Renal cortex interstitium (tissue), 11 donors: Measurements from ENCODE around the gene SLC24A3. TPM values are rescaled to one million over a fixed set of nuclear protein-coding genes. Genes with fewer than 3 reads are reported as not detected.

Source experiments
- DNase-seq, 11 donors: peaks; one replicate each; pipeline ENCODE4 v3.0.0-alpha.2; 2013; ENCODE audit warnings: low read depth in 9 of 11, low spot score in 4 of 11; ENCODE audit errors: extremely low read depth in 1 of 11
- polyA plus RNA-seq, 3 donors: library from polyadenylated mRNA; unstranded; fragments of 120-200 nt; gene quantifications; one replicate each; pipeline ENCODE4 v1.2.1, GENCODE V29; 2013; ENCODE audit not compliant: insufficient read length in 3 of 3

Gene SLC24A3
- polyA plus RNA-seq, 3 donors: 3.5 to 5.4 (median 4.8) TPM

DNA sequence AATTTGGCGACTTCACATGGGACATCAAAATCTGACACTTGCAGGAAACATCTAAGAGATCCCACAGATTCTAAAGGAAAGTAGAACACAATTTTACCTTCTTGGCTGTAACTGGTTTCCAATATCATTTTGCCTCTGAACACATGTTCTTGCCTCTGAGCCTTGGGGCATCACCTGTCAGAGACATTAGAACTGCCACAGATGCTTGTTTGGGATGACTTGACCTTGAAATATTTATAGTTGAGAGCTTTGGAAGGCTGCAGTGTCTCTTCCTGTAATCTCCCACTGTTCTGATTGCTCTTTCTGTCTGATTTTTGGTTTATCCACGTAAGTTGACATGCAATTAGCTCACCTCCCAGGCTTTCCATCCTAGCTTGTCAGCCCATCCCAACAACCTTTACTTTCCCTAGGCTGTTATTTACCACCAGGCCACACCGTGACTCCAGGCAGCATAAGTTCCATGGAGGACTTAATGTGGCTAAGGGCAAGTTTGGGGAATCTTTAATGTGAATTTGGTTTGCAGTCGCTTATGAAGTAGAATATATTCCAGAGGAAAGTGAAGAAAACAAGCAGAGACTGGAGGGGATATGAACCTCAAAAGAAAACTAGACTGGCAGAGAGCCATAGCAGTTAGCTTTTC lies 289.2 kb downstream of the SLC24A3 start:
- DNase-seq: no peak

DNA sequence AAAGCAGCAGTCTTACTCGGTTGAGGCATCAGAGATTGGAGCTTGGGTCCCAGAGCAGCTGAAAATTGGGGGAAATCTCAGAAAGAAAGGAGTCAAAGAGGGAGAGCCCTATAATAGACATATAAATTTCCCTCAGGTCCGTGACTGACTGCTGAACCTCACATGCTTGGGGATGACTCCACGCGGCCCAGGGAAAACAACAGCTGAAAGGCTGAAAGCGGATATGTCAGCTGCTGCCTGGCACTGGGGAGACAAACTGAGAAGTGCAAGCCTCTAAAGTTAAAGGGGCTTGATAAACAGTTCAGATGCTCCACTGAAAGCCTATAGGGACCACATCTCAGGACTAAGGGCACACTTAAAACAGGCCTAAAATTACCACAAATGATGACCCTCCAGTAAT lies 289.7 kb downstream of the SLC24A3 start:
- no peak for DNase-seq

DNA sequence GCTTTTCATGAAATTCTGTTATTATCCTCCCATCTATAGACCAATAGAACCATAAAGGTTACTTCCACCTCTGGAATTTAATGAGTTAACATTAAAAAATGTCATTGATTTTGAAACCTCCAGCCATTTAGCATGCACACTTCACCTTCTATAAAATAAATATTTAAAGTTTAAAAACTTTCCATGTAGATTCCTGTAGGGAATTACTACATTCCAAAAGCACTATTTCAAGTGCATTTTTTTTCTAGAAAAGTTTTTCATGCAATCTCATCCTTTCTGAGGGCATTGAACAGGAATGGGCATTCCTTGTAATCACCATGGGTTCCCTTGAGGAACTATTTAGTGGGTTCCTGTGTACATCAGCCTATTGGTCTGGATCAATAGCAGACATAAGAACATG lies 291.8 kb downstream of the SLC24A3 start:
- DNase-seq: no peak

DNA sequence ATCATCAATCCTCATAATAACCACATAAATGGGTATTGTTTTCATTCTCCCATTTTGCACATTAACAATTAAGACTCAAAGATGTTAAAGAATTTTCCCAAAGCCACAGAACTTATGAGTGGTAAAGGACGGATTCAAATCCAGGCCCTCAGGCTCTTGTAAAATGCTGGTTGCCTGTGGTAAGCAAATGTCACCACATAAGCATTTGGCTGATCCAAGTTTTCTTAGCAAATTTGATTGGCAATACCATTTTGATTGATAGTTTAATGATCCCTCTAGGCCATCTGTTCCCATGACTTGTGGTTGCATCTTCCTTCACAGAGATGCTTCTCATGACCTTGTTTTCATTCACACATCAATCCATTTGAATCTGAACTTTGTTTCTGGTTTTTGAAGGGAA lies 293.6 kb downstream of the SLC24A3 start:
- no peak for DNase-seq

DNA sequence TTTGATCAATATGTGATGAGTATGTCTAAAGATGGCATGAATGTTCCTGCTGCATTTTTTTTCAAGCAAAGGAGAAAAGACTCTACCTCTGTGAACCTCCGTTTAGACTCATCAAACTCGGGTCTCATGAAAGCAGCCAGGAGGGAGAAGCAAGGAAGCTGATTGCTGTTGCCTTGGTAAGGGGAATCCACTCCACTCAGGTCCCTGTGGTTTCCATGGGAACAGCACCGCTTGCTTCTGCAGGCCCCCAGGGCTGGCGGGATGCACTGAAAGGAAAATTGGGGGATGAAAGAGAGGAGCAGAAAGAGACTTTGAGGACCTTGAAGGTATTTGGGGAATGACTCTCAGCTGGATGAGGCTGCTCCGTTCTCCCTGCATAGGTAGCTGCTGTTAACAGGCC lies 296.0 kb downstream of the SLC24A3 start:
- DNase-seq: no peak

DNA sequence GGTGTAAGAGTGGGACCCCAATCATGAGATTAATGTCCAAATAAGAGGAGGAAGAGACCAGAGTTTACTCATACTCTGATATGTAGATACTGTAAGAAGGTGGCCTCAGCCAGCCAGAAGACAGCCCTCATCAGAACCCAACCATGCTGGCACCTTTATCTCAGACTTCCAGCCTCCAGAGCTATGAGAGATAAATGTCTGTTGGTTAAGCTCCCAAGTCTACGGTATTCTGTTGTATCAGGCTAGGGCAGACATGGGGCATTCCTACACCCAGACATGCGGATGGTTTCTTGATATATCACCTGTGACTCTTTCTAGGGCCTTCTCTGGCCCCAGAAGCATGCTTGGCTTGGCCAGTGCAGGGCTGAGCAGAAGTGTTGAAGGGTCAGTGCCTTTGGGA lies 298.2 kb downstream of the SLC24A3 start:
- no peak for DNase-seq

DNA sequence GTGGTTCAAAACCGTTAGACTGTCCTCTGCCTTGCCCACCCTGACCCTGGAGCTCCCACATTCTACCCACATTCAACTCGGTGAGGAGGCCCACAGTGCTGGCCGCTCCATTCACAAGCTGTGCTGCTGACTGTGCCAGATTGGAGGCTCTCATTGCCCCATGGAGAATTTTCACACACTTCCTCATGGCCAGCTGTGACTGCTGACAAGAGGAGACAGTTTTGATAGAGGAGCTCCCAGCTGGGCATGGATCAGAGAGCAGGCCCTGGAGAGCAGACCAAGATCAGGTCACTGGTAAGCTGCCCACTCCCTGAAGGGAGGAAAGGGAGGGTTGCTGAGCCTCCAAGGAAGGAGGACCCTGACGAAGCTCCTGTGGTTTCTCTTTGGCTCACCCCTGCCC lies 299.5 kb downstream of the SLC24A3 start:
- no peak for DNase-seq

DNA sequence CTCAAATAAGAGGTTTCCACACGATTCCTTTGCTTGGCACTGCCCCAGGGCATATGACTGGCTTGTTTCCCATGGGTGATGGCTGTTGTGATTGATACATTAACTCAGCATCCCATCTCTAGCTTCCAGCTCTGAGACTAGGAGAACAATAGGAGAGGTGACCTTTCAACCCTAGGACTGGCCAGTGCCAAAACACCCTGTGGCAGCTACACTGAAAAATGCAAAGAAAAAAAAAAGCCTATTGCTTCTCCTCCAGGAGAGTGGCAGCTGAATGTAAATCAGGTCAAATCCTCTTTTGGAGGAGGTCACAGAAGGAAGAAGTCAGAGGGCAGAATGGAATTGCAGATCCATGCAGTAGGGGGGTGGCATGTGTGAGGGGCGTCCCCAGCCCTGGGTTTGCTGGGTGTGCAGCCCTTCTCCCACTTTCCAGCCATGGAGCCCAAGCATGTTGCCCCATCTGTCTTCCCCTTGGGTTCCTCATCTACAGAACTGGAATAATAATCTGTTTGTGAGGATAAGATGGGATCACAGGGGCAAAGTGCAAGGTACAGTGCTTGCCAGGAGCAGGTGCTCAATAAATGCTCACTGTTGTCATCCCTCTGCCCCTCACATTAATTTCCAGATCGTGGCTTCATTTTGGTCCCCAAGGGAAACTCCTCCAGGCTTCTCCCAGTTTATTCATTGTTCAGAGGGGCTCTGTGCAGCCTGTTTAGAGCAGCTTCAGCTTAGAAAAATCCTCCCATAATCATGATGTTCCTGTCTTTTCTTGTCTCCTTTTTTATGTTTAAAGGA lies 300.6 kb downstream of the SLC24A3 start:
- DNase-seq: no peak

DNA sequence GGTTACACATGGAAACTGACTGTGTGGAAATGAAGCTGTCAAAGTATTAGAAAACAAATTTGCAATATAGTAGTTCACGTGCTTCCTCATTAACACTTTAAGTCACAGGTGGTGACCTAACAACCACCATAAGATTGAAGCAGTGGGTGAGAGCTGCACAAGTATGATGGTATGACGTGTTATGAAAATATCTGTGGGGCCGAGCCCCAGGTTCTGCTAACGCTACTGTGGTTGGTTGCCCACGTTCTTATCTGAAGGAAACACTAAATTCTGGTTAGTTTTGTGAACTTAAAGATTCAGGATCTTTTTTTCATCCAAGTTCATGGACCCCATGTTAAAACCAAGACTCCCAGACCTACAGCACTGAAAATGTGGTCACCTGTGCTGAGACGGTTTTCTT lies 302.6 kb downstream of the SLC24A3 start:
- DNase-seq: no peak

DNA sequence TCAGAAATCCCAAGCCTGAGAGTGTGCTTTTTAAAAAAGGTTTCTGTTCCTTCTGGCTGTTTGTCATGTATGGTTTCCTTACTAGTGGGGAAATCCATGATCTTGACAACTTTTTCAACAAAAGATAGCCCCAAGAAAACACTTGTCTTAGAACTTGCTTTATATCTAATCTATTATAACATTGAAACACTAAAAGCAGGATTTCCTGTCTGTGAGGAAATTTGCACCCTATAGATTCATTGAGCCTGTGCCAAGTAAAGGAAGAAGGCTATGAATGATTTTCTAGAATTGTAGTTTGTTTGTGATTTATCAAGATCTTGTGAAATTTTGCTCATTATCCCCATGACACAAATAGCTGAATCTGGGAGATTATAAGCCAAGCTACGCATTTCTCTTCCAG lies 307.0 kb downstream of the SLC24A3 start:
- DNase-seq: no peak

DNA sequence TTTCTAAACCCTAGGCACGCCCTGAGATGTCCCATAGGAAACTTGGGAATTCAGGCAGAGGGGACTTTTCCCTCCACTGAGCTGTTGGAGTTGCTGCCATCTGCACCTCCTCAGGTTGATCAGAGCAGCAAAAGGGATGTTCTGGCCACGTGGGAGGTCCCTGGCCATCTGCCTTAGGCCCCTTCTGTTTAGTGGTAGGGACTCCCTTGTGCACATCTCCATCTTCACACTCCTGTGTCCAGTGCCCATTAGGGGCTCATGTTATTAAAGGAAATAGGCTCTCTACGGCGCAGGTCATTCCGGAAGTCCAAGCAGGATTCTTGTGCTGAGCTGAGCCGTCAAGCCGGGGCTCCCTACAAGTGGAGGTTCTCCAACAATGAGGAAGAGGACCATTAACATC lies 307.8 kb downstream of the SLC24A3 start:
- no peak for DNase-seq

DNA sequence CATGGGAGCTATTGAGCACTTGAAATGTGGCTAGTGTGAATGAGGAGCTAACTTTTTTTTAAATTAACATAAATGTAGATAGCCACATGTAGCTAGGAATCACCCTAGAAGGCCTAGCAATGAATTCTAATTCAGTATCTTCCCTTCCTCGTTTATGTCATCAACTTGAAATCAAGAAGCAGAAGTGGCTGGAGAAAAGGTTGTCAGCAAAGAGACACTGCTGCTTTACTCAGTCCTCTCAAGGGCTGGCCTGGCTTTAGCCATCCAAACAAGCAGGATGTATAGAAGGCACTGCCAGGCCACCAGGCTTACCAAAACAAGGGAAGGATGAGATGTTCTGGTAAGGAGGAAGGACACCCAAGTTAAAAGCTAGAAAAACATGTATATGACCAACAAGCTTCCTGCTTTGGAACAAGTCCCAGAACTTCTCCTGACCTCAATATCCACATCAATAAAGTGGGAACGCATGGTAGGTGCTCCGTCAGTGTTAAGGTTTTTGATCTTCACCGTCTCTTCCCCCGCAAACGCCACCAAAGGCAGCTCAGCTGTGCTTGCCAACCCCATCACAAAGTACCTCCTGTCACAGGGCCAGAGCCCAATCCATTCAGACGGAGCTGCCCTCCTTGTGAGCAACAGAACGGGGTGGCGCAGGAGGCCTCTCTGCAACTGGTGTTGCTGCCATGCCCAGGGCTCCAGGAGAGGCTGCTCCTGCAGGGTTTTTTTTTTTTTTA lies 309.8 kb downstream of the SLC24A3 start:
- no peak for DNase-seq

DNA sequence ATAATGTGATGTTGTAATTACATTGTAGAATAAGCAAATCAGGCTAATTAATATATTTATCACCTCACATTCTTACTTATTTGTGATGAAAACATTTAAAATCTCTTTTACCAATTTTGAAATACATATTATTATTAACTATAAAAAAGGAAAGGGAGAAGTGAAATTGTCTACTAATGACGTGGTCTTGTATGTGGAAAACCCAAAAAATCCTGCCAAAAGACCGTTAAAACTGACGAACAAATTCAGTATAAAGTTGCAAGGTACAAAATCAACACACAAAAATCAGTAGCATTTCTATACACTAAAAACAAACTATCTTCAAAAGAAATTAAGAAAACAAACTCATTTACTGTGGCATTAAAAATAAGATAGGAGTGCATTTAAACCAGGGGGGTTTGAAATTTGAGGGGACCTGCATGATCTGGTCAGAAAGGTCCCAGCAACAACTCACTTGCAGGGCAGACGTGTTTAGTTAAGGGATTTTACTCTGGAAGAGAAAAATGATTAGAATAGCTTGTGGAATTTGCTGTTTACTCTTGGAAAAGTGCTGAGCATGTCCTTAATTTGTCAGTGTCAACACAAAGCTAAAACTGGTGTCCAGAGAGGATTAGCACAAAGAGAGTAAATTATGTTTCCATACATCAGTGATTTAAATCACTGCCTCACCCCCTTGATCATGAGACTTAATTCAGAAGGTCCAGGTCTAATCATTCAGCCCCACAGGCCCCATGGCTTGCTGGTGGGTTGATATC lies 310.6 kb downstream of the SLC24A3 start:
- peak in 1 of 11 donors; percentile 8 for DNase-seq

DNA sequence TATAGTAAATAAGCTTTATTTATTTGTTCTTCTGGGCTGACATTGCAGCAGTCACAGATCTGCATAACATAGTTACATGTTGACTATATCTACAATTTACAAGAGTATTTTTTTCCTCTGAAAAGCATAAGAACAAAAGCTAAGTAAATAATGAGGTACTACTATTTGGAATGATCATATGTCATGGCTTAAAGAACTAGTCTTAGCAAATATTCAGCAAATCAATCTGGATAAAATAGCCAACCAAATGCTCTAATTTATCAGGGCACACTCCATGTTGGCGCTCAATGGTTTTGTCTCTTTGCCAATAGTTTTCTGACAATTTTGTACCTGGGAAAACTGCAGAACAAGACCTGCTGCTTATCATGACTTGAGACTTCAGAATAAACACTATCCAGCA lies 312.2 kb downstream of the SLC24A3 start:
- no peak for DNase-seq

DNA sequence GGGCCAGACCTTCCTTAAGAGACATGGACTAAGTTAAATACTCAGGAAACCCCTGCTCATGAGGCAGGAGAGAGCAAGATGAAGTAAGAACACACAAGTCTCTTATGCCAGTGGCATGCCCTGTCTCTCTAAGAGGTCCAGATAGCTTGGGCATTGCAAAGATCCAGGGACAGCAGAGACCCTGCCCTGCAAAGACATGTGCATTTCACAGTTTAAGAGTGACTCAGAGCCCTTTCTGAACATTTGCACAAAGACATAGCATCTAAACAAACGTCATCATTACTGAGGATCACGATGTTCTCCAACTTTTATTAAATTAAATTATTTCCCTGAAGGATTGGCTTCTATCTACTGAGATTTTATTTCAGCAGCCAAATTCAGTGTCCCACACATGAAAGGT lies 315.1 kb downstream of the SLC24A3 start:
- no peak for DNase-seq

DNA sequence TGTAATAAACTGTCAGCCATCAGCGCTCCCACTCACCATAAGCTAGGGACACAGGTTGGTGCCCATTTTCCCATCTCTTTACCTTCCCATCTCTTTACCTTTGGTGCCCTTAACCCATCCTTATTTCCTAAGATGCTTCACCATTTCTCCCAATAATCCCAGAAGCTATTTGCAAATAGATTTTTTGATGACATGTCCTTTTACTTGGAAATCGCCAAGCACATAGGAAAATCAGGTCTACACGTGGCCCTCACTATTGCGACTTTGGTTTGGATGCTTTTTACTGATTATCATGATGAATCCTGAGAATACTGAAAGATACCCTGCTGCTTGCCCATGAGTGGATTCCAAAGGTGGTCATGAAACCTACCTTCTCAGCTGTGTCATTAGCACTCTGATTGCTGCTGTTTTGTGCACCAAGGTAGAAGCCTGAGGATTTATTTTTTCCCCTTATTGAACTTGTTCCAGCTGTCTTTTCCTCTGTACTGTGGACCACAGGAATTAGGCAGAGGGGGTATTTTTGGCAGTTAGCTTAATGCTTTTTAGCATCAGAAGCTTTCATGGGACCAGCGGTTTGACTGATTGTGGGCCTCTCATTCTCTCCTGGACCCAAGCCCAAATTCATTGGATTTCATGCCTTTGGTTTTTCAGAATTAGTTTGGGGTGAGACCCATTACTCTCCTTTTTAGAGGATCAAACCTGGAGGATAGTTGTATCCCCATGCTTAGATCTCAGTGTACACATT lies 316.0 kb downstream of the SLC24A3 start:
- DNase-seq: no peak

DNA sequence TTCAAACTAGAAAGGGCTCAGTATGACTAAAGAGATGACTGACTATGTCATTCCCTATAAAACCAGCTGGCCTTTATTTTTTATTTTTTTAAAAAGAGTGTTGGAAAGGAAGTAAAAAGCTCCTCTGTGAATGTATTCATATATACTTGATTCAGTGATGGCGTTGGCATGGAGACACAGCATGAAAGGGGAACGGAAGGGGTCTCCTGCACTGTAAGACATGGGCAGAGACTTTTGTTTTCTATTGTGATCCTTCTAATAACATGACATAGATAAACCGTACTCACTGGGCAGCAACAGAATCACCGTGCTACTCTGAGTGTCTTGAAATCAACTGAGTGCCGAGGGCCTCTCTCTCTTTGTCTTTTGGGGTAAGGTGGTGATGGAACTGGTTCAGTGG lies 317.6 kb downstream of the SLC24A3 start:
- no peak for DNase-seq

DNA sequence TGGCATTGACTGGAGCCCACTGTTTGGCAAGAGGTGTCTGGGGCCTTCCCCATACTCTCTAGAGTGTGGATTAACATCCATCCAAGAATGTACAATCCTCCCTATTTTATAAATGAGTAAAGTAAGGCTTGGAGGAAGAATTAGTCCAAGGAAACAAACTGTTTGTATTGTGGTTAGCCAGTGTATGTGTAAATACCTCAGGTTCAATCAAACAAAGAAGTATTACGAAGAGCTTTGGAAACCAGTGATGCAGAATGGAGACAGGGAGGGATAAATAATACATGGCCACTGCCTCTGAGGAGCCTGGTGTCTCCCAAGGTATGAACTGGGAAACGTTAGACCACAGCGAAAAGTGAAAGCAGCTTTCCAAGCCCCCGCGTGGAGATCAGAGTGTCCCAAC lies 319.0 kb downstream of the SLC24A3 start:
- no peak for DNase-seq

DNA sequence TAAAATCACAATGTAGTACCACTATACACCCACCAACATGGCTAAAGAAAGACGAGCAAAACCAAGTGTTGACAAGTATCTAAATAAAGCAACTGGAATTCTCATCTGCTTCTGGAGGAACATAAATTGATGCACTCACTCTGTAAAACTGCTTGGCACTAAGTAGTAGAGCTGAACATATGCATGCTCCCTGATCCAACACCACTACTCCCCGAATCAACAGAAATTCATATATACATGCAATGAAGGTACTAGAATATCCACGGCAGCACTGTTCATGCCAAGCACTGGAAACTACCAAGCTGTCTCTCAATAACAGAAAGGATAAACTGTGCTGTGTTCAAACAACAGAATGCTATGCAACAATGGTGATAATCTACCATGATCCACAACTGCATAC lies 326.1 kb downstream of the SLC24A3 start:
- no peak for DNase-seq
